NCI-H1105 (cell line): ENCODE data around the gene IL32.

ENCODE experiments used
- DNase-seq: peaks from one replicate; lab custom pipeline; 2025; lab: John Stamatoyannopoulos, UW

Gene IL32

GRCh38 chr16:3065069-3065741 is at the start of gene IL32:
Gene IL32 (plus strand): TSS chr16:3065640. CDS start chr16:3065812, 172 bp downstream.
- no peak for DNase-seq

GRCh38 chr16:3015865-3016521 is 49.4 kb upstream of the IL32 start:
- no peak for DNase-seq

- DNase-seq = no peak
Observed at GRCh38 chr16:3017344-3017743, 48.1 kb upstream of the IL32 start.

GRCh38 chr16:3017794-3018506 is 47.5 kb upstream of the IL32 start, which contains the start of gene CLDN6:
Gene CLDN6 (minus strand): TSS chr16:3018183. CDS start chr16:3016021, 2,162 bp downstream.
- no peak for DNase-seq

- DNase-seq = no peak
Observed at GRCh38 chr16:3019594-3020246, 45.7 kb upstream of the IL32 start.

- DNase-seq = no peak
Observed at GRCh38 chr16:3020247-3020603, 45.2 kb upstream of the IL32 start, which contains the start of gene TNFRSF12A. Gene TNFRSF12A (plus strand): TSS chr16:3020368. CDS start chr16:3020398, 30 bp downstream.

GRCh38 chr16:3020604-3021448 is 44.6 kb upstream of the IL32 start:
- DNase-seq = no peak

GRCh38 chr16:3021449-3022207 is 43.8 kb upstream of the IL32 start:
- DNase-seq = no peak

- DNase-seq = no peak
Observed at GRCh38 chr16:3022208-3022683, 43.2 kb upstream of the IL32 start.

- DNase-seq = no peak
Observed at GRCh38 chr16:3022684-3023414, 42.6 kb upstream of the IL32 start.

GRCh38 chr16:3023415-3023668 is 42.1 kb upstream of the IL32 start:
- no peak for DNase-seq

- peak; percentile 79 for DNase-seq
Observed at GRCh38 chr16:3023669-3024478, 41.6 kb upstream of the IL32 start, which contains the start of the genes HCFC1R1 and THOC6. Gene HCFC1R1 (minus strand): TSS chr16:3023942. CDS start chr16:3023941, 1 bp downstream. Gene THOC6 (plus strand): TSS chr16:3024035. CDS start chr16:3024327, 292 bp downstream.

- DNase-seq = no peak
Observed at GRCh38 chr16:3025032-3026002, 40.1 kb upstream of the IL32 start.

GRCh38 chr16:3026003-3026378 is 39.4 kb upstream of the IL32 start:
- DNase-seq = no peak

GRCh38 chr16:3026609-3027488 is 38.6 kb upstream of the IL32 start:
- no peak for DNase-seq

- DNase-seq = no peak
Observed at GRCh38 chr16:3027489-3027795, 38.0 kb upstream of the IL32 start.
